HepG2 (cell line): ENCODE data around the gene ZNF629. TPM values are rescaled to one million over a fixed set of nuclear protein-coding genes. Genes with fewer than 3 reads are reported as not detected.

Experiments used
- DBP ChIP-seq: sonication (generic); formaldehyde crosslinking; IDR thresholded peaks from 2 replicates; pipeline ENCODE4 v1.4.0; 2020; ENCODE audit warnings: missing genetic modification reagents; ENCODE audit errors: not compliant biosample characterization
- HNRNPH1 ChIP-seq: fragments of 200-400 bp; formaldehyde crosslinking; optimal IDR thresholded peaks from 2 replicates; pipeline ENCODE3; 2017; ENCODE audit warnings: mild to moderate bottlenecking, low read depth, low read length
- KAT7 ChIP-seq: IDR thresholded peaks from 2 replicates; pipeline ENCODE4 v1.6.1; 2018; ENCODE audit warnings: borderline replicate concordance, missing compliant biosample characterization
- KDM6A ChIP-seq: IDR thresholded peaks from 2 replicates; pipeline ENCODE4 v1.6.1; 2016; ENCODE audit warnings: low read depth
- KMT2B ChIP-seq: IDR thresholded peaks from 2 replicates; pipeline ENCODE4 v1.6.1; 2016; ENCODE audit warnings: missing genetic modification reagents, missing compliant biosample characterization
- LBX2 ChIP-seq: sonication (generic); formaldehyde crosslinking; IDR thresholded peaks from 2 replicates; pipeline ENCODE4 v1.5.0; 2020; ENCODE audit warnings: missing genetic modification reagents, mild to moderate bottlenecking, borderline replicate concordance
- MAFK ChIP-seq, 2 experiments: IDR thresholded peaks in 1 of 2; conservative IDR thresholded peaks in 1 of 2; 2 replicates each; pipeline ENCODE4 v1.6.1; 2011; ENCODE audit warnings: improper control_type of control experiment in 2 of 2, low read length in 2 of 2
- NCOA1 ChIP-seq: sonication (generic); formaldehyde crosslinking; IDR thresholded peaks from 2 replicates; pipeline ENCODE4 v1.9.0; 2021; ENCODE audit warnings: missing genetic modification reagents
- NCOA5 ChIP-seq: sonication (generic); formaldehyde crosslinking; IDR thresholded peaks from 2 replicates; pipeline ENCODE4 v1.4.0; 2020; ENCODE audit warnings: missing genetic modification reagents
- PLRG1 ChIP-seq: fragments of 450-650 bp; conservative IDR thresholded peaks from 2 replicates; pipeline ENCODE4 v1.6.1; 2016
- RARG ChIP-seq: sonication (generic); formaldehyde crosslinking; IDR thresholded peaks from 2 replicates; pipeline ENCODE4 v1.4.0; 2020; ENCODE audit warnings: low read depth, mild to moderate bottlenecking, missing genetic modification reagents
- SOX5 ChIP-seq: IDR thresholded peaks from 2 replicates; pipeline ENCODE4 v1.6.1; 2016; ENCODE audit warnings: borderline replicate concordance
- STAT5B ChIP-seq: sonication (generic); formaldehyde crosslinking; IDR thresholded peaks from 2 replicates; pipeline ENCODE4 v1.4.0; 2020; ENCODE audit warnings: missing genetic modification reagents
- TCF7L2 ChIP-seq: IDR thresholded peaks from 2 replicates; pipeline ENCODE4 v1.6.1; 2011; ENCODE audit warnings: mild to moderate bottlenecking, low read depth, low read length, moderate library complexity
- ZBTB7A ChIP-seq: sonication (generic); formaldehyde crosslinking; IDR thresholded peaks from 2 replicates; pipeline ENCODE4 v1.8.0; 2022; ENCODE audit warnings: mild to moderate bottlenecking, missing genetic modification reagents
- ZNF44 ChIP-seq: sonication (generic); formaldehyde crosslinking; IDR thresholded peaks from 2 replicates; pipeline ENCODE4 v1.5.1; 2020; ENCODE audit warnings: mild to moderate bottlenecking, missing genetic modification reagents
- ZNF567 ChIP-seq: sonication (generic); formaldehyde crosslinking; IDR thresholded peaks from 2 replicates; pipeline ENCODE4 v1.8.1; 2023; ENCODE audit warnings: mild to moderate bottlenecking, missing genetic modification reagents, borderline replicate concordance
- ZNF7 ChIP-seq: IDR thresholded peaks from 2 replicates; pipeline ENCODE4 v1.6.1; 2016; ENCODE audit warnings: missing biosample characterization, missing genetic modification reagents
- ZNF724P ChIP-seq: sonication (generic); formaldehyde crosslinking; IDR thresholded peaks from 2 replicates; pipeline ENCODE4 v1.8.0; 2022; ENCODE audit warnings: missing genetic modification reagents, borderline replicate concordance
- ZSCAN31 ChIP-seq: sonication (generic); formaldehyde crosslinking; IDR thresholded peaks from 2 replicates; pipeline ENCODE4 v1.5.0; 2020; ENCODE audit warnings: low read depth, mild to moderate bottlenecking, missing genetic modification reagents
- polyA plus RNA-seq, 8 experiments: library from polyadenylated mRNA; depleted of rRNA in 3 of 8; stranded (reverse) in 7 of 8; unstranded in 1 of 8; fragments of >200 nt; fragmentation: Illumina TruSeq in 4 of 8; extraction: Trizol in 4 of 8; gene quantifications; 2 replicates each; pipeline versions ENCODE4 v1.2.1 to v1.2.3, GENCODE V29; 2011 to 2016; ENCODE audit warnings: low read depth in 4 of 8, missing spikeins in 1 of 8, mixed read lengths in 1 of 8; ENCODE audit not compliant: insufficient read depth in 1 of 8
- total RNA-seq, 5 experiments: library from RNA; depleted of rRNA; stranded (reverse); fragments of >200 nt; fragmentation: Illumina TruSeq; extraction: Trizol; gene quantifications; 2 replicates each; pipeline ENCODE4 v1.2.3, GENCODE V29; 2016; ENCODE audit warnings: low read depth in 1 of 5
- TF ChIP-seq, protein P1 (sequence below): sonication (generic); formaldehyde crosslinking; conservative IDR thresholded peaks from 2 replicates; pipeline ENCODE4 v1.5.0; 2020; ENCODE audit warnings: missing genetic modification reagents
- TF ChIP-seq, protein P2 (sequence below): sonication (generic); formaldehyde crosslinking; IDR thresholded peaks from 2 replicates; pipeline ENCODE4 v1.5.1; 2020; ENCODE audit warnings: mild to moderate bottlenecking, missing genetic modification reagents, moderate library complexity

The ZNF629 gene
- total and polyA plus RNA-seq, 2 of the 13 experiments (the other 11 are each of a cell fraction or from before 2014, with no cell fraction given), result 6.1 to 16.5 TPM

DNA sequence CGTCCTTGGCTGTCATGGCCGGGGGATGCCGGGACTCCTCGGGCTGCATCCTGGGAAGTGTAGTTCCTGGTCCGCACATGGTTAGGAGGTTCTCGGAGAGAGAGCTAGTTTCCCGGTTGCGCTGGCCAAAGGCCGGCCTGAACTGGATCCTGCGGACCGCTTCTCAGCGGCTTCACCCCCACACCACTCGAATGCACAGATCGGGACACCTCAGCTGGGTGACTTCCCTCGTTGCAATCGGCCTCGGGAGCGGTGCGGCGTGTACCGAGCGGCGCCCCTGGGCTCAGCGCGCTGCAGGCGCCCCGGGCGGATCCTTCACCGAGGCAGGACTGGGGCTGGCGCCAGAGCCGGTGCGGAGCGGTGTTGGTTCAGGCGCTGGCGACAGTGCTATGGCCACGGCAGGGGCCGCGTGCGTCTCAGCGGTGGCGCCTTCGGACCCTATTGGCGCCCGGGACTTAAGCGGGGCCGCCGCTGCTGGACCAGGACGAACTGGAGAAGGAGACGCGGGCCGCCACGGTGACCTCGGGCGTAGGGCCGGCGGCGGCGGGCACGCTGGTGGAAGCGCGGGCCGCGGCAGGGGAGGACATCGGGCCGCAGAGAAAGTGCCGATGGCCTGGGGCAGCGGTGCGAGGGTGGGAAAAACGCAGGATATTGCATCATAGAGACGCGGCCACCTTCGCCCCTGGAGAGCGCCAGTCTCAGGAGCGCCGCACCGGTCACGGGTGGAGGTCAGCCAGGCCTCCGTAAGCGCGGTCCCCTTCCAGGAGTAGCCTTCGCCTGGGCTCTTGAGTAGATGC is 11.4 kb downstream of the ZNF629 start (continued):
- TF ChIP-seq, protein P1, sequence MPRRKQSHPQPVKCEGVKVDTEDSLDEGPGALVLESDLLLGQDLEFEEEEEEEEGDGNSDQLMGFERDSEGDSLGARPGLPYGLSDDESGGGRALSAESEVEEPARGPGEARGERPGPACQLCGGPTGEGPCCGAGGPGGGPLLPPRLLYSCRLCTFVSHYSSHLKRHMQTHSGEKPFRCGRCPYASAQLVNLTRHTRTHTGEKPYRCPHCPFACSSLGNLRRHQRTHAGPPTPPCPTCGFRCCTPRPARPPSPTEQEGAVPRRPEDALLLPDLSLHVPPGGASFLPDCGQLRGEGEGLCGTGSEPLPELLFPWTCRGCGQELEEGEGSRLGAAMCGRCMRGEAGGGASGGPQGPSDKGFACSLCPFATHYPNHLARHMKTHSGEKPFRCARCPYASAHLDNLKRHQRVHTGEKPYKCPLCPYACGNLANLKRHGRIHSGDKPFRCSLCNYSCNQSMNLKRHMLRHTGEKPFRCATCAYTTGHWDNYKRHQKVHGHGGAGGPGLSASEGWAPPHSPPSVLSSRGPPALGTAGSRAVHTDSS (CRISPR knock-in tag), result peak; percentile 97
- peak; percentile 46; the same call in 1 of the 2 replicates for TF ChIP-seq LBX2 (CRISPR knock-in tag)
- TF ChIP-seq ZNF44 (CRISPR knock-in tag), result 0 out of 2 replicates have a peak, but pooled peaks have one; percentile 90
- peak; percentile 77 for TF ChIP-seq NCOA5 (CRISPR knock-in tag)
- TF ChIP-seq HNRNPH1, result no peak
- TF ChIP-seq ZBTB7A (CRISPR knock-in tag), result no peak; the same call in 1 of the 2 replicates
- no peak for TF ChIP-seq KDM6A (CRISPR knock-in tag)
- TF ChIP-seq ZNF724P (CRISPR knock-in tag), result peak; percentile 61; the same call in 1 of the 2 replicates
- TF ChIP-seq ZNF567 (CRISPR knock-in tag), result peak; percentile 91
- TF ChIP-seq KAT7 (CRISPR knock-in tag), result peak; percentile 96
- peak; percentile 76; the same call in 1 of the 2 replicates for TF ChIP-seq KMT2B (CRISPR knock-in tag)
- TF ChIP-seq ZSCAN31, result peak; percentile 98
- no peak for TF ChIP-seq MAFK (conservative IDR thresholded peaks at IDR 0.05 in 1 of 2, IDR thresholded peaks at IDR 0.05 in 1 of 2; ENCODE audit: low read length in 2 of 2)
- TF ChIP-seq, protein P2, sequence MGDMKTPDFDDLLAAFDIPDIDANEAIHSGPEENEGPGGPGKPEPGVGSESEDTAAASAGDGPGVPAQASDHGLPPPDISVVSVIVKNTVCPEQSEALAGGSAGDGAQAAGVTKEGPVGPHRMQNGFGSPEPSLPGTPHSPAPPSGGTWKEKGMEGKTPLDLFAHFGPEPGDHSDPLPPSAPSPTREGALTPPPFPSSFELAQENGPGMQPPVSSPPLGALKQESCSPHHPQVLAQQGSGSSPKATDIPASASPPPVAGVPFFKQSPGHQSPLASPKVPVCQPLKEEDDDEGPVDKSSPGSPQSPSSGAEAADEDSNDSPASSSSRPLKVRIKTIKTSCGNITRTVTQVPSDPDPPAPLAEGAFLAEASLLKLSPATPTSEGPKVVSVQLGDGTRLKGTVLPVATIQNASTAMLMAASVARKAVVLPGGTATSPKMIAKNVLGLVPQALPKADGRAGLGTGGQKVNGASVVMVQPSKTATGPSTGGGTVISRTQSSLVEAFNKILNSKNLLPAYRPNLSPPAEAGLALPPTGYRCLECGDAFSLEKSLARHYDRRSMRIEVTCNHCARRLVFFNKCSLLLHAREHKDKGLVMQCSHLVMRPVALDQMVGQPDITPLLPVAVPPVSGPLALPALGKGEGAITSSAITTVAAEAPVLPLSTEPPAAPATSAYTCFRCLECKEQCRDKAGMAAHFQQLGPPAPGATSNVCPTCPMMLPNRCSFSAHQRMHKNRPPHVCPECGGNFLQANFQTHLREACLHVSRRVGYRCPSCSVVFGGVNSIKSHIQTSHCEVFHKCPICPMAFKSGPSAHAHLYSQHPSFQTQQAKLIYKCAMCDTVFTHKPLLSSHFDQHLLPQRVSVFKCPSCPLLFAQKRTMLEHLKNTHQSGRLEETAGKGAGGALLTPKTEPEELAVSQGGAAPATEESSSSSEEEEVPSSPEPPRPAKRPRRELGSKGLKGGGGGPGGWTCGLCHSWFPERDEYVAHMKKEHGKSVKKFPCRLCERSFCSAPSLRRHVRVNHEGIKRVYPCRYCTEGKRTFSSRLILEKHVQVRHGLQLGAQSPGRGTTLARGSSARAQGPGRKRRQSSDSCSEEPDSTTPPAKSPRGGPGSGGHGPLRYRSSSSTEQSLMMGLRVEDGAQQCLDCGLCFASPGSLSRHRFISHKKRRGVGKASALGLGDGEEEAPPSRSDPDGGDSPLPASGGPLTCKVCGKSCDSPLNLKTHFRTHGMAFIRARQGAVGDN (CRISPR knock-in tag), result peak; percentile 98
- TF ChIP-seq NCOA1 (CRISPR knock-in tag), result peak; percentile 99
- no peak for TF ChIP-seq PLRG1
- no peak for TF ChIP-seq DBP (CRISPR knock-in tag)
- TF ChIP-seq ZNF7 (CRISPR knock-in tag), result no peak
- peak; percentile 44; the same call in 1 of the 2 replicates for TF ChIP-seq STAT5B (CRISPR knock-in tag)
- TF ChIP-seq TCF7L2, result no peak
- TF ChIP-seq RARG (CRISPR knock-in tag), result no peak; the same call in 1 of the 2 replicates
- TF ChIP-seq SOX5 (CRISPR knock-in tag), result peak; percentile 25; the same call in 1 of the 2 replicates
